Right cardiac atrium (tissue), 5 donors: Measurements from ENCODE around the gene ACACA. TPM values are rescaled to one million over a fixed set of nuclear protein-coding genes. Genes with fewer than 3 reads are reported as not detected.

ENCODE experiments used
- ATAC-seq, 2 donors: fragments of 200-7000 bp; cut with Tn5 transposase; one replicate each; pipeline versions ENCODE4 v1.8.0 to v1.9.1; 2020; ENCODE audit warnings: moderate library complexity in 2 of 2, mild to moderate bottlenecking in 1 of 2
- DNase-seq, 3 donors: peaks; one replicate each; pipeline ENCODE4 v3.0.0-alpha.2; 2020
- H3K27ac ChIP-seq: one replicate; pipeline ENCODE4 v1.5.1; 2013; ENCODE audit warnings: mild to moderate bottlenecking, low read length, control low read depth, moderate library complexity
- H3K27me3 ChIP-seq: one replicate; pipeline ENCODE4 v1.6.1; 2013; ENCODE audit not compliant: control insufficient read depth, insufficient read depth
- H3K4me1 ChIP-seq: one replicate; pipeline ENCODE4 v1.6.1; 2013; ENCODE audit warnings: low read length; ENCODE audit not compliant: control insufficient read depth, insufficient read depth
- H3K4me3 ChIP-seq: one replicate; pipeline ENCODE4 v1.5.1; 2013; ENCODE audit warnings: low read length, control low read depth
- H3K9me3 ChIP-seq: one replicate; pipeline ENCODE4 v1.6.1; 2013; ENCODE audit warnings: low read length; ENCODE audit not compliant: control insufficient read depth
- WGBS: extraction: QIAGEN DNeasy Blood & Tissue Kit; methylation state at CpG from one replicate; pipeline ENCODE4 v1.1.7; 2013; 5-methylcytosine and 5-hydroxymethylcytosine counted together
- intact Hi-C, 4 donors: fragments of 100-400 bp; cut with DNase I; formaldehyde crosslinking; loops; one replicate each; pipeline versions ENCODE4 v1.11.0 to v1.14.0; 2022 to 2023
- polyA plus RNA-seq: library from polyadenylated mRNA; stranded (reverse); fragments of 200-250 nt; gene quantifications from one replicate; pipeline ENCODE4 v1.2.3, GENCODE V29; 2013
- total RNA-seq, 4 donors: library from RNA; stranded (reverse); fragmentation: NEBNext Ultra II Directional; extraction: Animal tissue kit (Norgen Biotek cat#: 25700); gene quantifications; one replicate each; pipeline ENCODE4 v1.2.1, GENCODE V29; 2021
- donor health status: healthy with polysubstance abuse.
- donor health status: DM: no; HTN: yes; CAD: no.
- donor health status: DM: no; HTN: no; CAD: no.
- donor health status: DM: no; HTN: yes; CAD: no; lungs with severe emphysema.
- donor health status: DM: yes; HTN: yes; CAD: no.

ACACA gene
- total and polyA plus RNA-seq, 5 donors = 8.9 to 24.8 (median 20.5) TPM

DNA sequence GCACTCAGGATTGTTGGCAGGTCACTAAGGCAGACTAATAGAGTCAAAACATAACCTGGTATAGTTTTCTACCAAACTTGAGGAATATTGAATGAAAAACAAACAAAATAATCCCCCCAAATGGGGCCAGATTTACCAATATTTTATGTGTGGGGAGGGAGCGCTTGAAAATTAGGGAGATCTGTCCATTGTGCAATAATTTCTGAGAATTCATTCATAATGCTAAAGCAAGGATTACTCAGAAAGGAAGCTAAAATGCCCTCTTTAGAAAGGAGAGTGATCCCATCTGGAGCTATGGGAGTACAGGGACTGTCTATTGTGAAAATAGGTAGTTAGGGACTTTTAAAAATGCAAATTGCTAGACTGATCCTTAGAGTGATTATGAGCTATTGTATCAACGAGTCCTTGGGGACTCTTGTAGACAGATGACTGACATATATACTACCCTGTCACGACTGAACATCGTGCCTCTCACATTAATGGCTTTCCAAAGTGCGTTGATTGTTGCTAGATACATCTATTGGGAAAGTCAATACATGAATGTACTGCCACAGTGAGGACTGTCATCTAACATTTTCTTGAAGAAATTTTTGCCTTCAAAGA is 264.2 kb downstream of the ACACA start:
- no peak for ATAC-seq
- no peaks in the 10 kb centered on the region for H3K27me3 ChIP-seq
- no peaks in the 10 kb centered on the region for H3K9me3 ChIP-seq
- no peak overlapping the region for H3K27ac ChIP-seq
- 95% methylated on average over 5 of the region's 5 CpGs for WGBS
- no peaks in the 10 kb centered on the region for H3K4me1 ChIP-seq
- DNase-seq = no peak
- intact Hi-C loops = no loop called here
- no peak overlapping the region for H3K4me3 ChIP-seq

DNA sequence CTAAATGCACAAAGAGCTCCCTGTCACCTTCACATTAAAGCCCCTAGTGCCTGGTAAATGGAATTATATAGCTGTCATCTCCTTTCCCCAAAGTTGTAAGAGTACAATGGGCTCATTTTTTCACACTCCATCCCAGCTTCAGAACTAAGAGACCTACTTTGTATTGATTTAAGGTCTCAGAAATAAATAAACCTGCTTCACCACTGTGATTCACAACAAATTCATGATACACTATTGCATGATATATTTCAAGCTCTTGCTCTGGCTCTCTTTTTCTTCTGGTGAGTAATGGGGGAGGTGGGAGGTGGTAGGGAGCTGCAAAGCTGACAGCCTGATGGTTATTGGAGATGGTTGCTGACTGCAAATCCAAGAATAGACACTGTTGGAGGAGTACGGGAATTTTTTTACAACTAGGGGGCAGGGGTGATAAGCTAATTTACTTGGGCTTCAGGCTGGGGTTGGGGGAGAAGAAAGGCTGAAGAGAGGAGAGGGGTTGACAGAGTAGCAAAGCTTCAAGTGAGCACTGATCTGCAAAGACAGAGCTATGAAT is 268.0 kb downstream of the ACACA start:
- 62% methylated on average over 1 of the region's 1 CpG for WGBS
- Histone ChIP-seq H3K27me3 (no peaks in the 10 kb centered on the region), H3K27ac (no peak overlapping the region), H3K4me3 (no peak overlapping the region), H3K9me3 (no peaks in the 10 kb centered on the region), H3K4me1 (no peaks in the 10 kb centered on the region)
- ATAC-seq = no peak
- DNase-seq = no peak
- intact Hi-C loops = no loop called here

DNA sequence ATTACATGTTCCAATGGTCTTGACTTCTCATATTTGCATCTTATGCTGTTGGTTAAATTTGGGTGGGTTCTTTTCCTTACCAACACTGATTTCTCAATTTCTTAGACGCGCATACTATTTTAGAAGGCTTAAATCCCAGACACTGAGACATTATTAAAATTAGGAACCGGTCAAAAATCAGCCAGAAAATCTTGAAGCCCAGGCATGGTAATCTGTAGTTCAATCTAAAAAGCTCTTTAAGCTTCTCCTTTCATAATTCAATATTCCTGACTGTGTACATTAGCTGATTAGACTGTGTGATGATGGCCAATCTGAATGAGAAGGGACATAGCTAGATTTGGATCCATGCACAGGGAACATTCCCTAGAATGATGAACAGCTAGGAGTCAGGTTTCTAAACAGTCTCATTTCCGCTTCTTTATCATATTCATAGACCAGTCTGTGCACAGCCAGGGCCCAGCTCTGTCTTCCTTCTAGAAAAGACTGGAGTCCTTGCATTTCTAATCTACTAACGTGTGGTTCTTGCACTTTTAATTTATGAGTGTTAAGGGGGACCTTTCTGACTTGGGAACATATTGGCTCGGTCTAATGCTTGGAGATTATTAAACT is 268.6 kb downstream of the ACACA start:
- 91% methylated on average over 6 of the region's 6 CpGs for WGBS
- DNase-seq (no peak), ATAC-seq (no peak)
- no peak overlapping the region for H3K27ac ChIP-seq
- no peaks in the 10 kb centered on the region for H3K27me3 ChIP-seq
- no peaks in the 10 kb centered on the region for H3K9me3 ChIP-seq
- intact Hi-C loops = no loop called here
- no peaks in the 10 kb centered on the region for H3K4me1 ChIP-seq
- H3K4me3 ChIP-seq = no peak overlapping the region

DNA sequence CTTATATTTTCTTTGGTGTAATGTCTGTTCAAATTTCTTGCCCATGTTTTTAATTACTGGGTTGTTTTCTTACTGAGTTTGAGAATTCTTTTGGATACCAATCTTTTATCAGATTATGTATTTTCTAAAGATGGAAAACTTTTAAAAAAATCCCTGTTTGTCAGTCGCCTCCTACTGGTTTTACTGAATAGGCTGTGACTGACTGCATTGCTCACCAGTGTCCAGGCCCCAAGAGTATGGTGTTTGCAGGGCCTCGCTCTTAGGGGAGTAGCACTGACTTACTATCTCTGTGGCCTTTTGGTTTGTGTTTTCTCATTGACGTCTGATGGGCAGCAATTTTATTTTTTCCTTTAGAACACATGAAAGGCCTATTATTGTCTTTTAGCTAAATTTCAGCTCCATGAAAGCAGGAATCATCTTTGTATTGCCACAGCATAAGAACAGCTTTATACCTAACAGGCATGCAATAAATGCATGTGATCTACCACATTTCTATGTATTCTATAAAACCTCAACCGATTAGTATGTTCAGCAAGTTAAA is 269.5 kb downstream of the ACACA start:
- WGBS = 89% methylated on average over 4 of the region's 4 CpGs
- intact Hi-C loops = no loop called here
- H3K9me3 ChIP-seq = no peaks in the 10 kb centered on the region
- no peak for DNase-seq
- no peak overlapping the region for H3K4me3 ChIP-seq
- ATAC-seq = no peak
- H3K27ac ChIP-seq = no peak overlapping the region
- H3K27me3 ChIP-seq = no peaks in the 10 kb centered on the region
- no peaks in the 10 kb centered on the region for H3K4me1 ChIP-seq

DNA sequence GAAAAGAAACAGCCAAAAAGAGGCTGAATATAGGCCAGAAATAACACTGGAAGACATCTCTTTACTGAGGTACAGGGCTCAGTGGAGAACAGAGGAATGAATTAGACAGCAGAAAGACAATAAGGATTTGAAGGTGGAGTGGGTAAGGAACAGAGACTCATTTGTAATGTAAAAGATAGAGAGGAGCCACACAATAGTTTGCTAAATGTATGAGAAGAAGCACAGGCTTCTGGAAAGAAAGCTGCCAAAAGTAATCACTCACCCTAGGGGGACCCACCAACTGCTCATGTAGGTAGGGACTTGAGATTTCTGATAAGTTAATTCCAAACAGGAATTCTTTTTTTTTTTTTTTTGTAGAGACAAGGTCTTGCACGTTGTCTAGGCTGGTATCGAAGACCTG is 271.1 kb downstream of the ACACA start:
- Histone ChIP-seq H3K27me3 (no peaks in the 10 kb centered on the region), H3K4me1 (no peaks in the 10 kb centered on the region), H3K9me3 (no peaks in the 10 kb centered on the region), H3K4me3 (no peak overlapping the region), H3K27ac (no peak overlapping the region)
- WGBS = 96% methylated on average over 2 of the region's 2 CpGs
- DNase-seq = no peak
- ATAC-seq = no peak
- intact Hi-C loops = no loop called here

DNA sequence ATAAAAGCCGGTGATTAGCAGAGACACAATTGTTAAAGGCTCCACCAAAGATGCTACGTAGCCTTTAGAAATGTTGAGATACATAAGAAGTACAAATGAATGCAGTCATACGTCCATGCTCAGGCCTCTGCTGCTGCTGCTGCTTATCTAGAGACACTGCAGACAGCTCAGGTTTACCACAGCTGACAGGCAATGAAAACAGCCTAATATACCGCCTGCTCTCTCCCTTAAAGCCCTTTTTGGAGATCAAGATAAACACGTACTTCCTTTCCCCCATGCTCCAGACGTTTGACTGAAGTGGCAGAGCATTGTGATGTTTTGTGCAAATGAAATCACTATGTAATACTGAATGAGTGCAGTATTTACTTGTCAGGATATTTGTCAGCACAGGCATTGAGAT is 272.6 kb downstream of the ACACA start:
- Histone ChIP-seq H3K4me1 (no peaks in the 10 kb centered on the region), H3K9me3 (no peaks in the 10 kb centered on the region), H3K4me3 (no peak overlapping the region), H3K27ac (no peak overlapping the region), H3K27me3 (no peaks in the 10 kb centered on the region)
- WGBS = 72% methylated on average over 6 of the region's 6 CpGs
- ATAC-seq (no peak), DNase-seq (no peak)
- intact Hi-C loops = no loop called here

DNA sequence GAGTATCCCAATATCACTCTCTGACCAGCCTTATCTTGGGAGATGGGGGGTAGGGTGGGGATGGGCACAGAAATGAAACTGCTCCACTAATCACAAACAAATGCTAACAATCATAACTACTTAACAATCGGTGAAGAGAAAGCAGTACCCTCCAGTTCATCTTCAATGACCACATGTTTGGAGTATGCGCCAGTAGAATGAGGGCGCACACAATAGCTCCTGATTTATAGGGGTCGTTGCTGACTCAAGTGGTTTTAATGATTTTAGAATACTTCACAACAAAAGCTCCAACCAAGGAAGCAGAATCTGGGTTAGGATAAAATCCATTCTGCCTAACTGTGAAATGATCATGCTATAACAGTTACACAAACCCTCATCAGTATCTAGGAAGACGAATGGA is 273.5 kb downstream of the ACACA start:
- ATAC-seq = no peak
- no peaks in the 10 kb centered on the region for H3K4me1 ChIP-seq
- intact Hi-C loops = no loop called here
- H3K27me3 ChIP-seq = no peaks in the 10 kb centered on the region
- H3K4me3 ChIP-seq = no peak overlapping the region
- H3K9me3 ChIP-seq = no peaks in the 10 kb centered on the region
- no peak for DNase-seq
- 89% methylated on average over 5 of the region's 5 CpGs for WGBS
- no peak overlapping the region for H3K27ac ChIP-seq

DNA sequence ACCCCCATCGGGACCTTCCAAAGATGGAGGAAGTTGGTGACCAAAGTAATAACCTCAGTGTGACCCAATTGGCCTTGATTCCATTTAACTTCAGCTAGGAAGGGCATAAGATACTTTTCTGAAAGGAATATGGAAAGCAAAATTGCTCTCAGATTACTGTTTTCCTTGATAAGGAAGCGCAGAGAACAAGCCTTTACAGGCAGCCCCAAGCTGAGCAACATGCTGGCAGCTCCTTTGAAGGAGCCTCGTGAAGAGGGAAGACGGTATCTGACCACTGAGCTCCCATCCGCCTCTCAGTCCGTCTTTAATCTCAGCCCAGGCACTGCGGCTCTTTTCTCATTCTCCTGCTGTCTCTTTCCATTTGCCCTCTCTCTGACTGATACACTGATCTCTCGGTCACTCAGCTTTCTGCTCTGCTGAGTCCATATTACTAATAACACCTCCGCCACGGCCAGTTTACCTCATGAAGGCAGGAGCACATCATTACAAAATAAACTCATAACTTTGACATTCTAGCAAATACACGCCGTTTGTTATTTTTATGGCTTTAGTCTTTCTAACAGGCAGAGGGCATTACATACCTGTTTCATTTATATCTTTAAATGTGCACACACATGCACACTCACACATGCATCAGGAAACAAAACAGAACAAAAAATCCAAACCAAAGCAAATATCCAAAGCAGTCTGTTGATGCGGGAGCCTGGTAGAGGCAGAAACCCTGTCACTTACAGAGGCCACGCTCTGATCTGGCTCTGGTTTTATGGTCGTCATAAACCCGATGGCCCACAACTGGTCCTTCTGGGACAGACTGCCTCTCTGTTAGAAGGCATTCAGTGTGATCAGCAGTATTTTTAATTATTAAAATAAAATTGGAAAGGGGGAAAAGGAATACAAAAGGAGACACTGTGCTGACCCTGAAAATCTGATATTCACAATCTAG is 274.7 kb downstream of the ACACA start:
- no peak for ATAC-seq
- DNase-seq = no peak
- 94% methylated on average over 16 of the region's 16 CpGs for WGBS
- Histone ChIP-seq H3K4me1 (no peaks in the 10 kb centered on the region), H3K4me3 (no peak overlapping the region), H3K27ac (no peak overlapping the region), H3K27me3 (no peaks in the 10 kb centered on the region), H3K9me3 (no peaks in the 10 kb centered on the region)
- intact Hi-C loops = no loop called here

DNA sequence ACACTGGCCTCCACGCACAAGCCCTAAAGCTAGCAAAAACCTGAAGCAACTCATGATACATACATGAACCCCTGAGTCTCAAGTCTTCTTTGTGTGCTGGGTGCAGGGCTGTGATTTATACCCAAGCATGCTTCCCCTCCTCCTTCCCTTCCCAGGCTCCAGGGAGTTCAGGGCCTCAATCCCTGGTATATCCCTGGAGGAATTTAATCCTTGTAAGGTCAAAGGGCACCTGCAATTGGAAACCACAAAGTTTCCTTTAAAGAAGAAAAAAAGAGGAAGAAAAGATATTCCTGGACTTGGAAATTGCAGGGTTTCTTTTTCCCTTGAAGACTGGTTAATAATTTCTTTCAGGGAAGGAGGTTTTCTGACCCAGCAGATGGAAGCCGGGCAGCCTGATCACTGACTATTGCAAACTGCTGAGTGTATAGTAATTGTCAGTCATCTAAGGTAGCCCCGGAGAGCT is 275.6 kb downstream of the ACACA start:
- Histone ChIP-seq H3K27me3 (no peaks in the 10 kb centered on the region), H3K4me3 (no peak overlapping the region), H3K27ac (no peak overlapping the region), H3K9me3 (no peaks in the 10 kb centered on the region), H3K4me1 (no peaks in the 10 kb centered on the region)
- no peak for DNase-seq
- no peak for ATAC-seq
- WGBS = 84% methylated on average over 3 of the region's 3 CpGs
- intact Hi-C loops = no loop called here

DNA sequence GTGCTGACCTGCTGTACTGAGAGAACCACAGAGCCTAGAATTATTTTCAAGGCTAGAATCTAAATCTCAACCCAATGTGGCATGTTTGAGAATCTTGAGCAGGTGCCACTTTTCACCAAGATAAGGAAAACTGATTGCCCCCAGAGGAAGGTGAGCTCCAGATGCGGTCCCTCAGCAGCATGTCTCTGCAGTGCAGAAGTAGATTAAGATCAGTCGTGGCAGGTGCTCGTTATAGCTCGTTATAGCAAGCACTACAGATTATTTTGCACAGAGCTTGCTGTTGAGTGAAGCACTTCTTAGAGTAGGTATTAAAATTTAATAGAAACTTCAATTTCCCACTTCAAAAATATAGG is 281.8 kb downstream of the ACACA start:
- intact Hi-C loops = no loop called here
- ATAC-seq = no peak
- 81% methylated on average over 4 of the region's 4 CpGs for WGBS
- no peaks in the 10 kb centered on the region for H3K4me1 ChIP-seq
- no peaks in the 10 kb centered on the region for H3K27me3 ChIP-seq
- no peak overlapping the region for H3K4me3 ChIP-seq
- no peak for DNase-seq
- no peaks in the 10 kb centered on the region for H3K9me3 ChIP-seq
- no peak overlapping the region for H3K27ac ChIP-seq
